Adipose tissue (tissue), 3 donors: Measurements from ENCODE around the gene PTPRT. TPM values are rescaled to one million over a fixed set of nuclear protein-coding genes. Genes with fewer than 3 reads are reported as not detected.

Experiments used
- H3K27ac ChIP-seq: one replicate; pipeline ENCODE4 v1.5.1; 2013; ENCODE audit warnings: low read depth, low read length
- WGBS, 3 donors: extraction: QIAGEN DNeasy Blood & Tissue Kit; methylation state at CpG; one replicate each; pipeline ENCODE4 v1.1.7; 2013; 5-methylcytosine and 5-hydroxymethylcytosine counted together
- polyA plus RNA-seq, 3 donors: library from polyadenylated mRNA; stranded (reverse); fragments of 200-250 nt; gene quantifications; one replicate each; pipeline ENCODE4 v1.2.3, GENCODE V29; 2013
- donor health status: healthy with polysubstance abuse.
- donor health status: Bipolar disorder and iron deficiency.
- donor health status: healthy.

PTPRT gene
- polyA plus RNA-seq, result under 1 TPM; 0.04 to 0.30 (median 0.11) TPM

DNA sequence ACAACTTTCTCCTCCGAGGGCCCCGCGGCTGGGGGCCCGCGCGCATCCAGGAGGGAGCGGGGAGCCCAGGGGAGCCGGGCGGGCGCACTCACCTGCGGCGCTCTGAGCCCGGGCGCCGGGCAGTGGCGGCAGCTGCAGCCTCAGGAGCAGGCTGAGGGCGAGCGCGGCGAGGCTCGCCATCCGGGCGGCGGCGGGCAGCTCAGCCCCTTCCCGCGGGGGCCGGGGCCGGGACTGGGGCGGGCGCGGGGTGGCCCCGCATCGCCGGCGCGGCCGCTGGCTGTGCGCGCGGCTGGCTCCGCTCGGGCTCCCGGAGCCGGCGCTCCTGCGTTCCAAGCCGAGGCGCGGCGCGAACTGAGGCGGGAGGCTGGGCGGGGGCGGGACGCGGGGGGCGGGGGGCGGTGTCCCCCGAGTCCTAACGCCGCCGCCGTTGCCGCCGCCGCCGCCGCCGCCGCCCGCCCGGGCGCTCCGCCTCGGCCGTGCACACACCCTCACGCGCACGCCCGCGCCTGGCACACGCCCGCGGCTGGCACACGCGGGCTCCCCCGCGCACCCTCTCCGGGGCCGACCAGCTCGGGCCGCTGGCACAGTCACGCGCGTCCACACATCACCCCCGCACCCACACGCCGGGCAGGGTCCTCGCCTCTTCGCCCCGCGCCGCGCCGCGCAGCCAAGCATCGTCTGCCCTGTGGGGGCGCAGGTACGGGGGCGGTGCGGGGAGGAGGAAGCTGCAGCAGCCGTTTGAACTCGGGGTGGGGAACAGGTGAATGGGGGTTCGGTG, at the start of gene PTPRT:
Gene PTPRT, minus strand, starts transcription at position 353 of the 778 bp plus-strand sequence. Its CDS starts 173 bp downstream, at position 180.
- H3K27ac ChIP-seq, result no peak within 1 kb of the TSS
- WGBS, 3 donors, result 1 to 3% (median 1%) methylated on average over 41 to 114 of the region's 115 CpGs

DNA sequence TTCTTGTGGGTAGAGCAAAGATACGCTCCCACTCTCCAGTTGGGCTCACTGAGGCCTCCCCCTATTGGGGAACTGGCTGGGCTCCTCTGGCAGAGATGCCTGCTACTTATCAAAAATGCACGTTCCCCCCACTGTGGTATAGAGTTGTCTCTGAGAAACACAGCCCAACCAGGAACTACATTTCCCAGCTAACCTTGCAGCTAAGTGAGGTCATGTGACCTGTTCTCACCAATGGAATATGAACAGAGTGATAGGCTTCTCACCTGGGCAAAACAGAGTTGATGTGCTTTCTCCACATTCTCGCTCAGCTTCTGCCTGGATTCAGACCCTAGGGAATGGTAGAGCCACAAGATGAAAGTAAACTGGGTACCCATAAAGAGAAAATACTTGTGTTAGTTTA, 49.1 kb upstream of the PTPRT start:
- WGBS, 3 donors, result 66 to 74% (median 73%) methylated on average over 3 of the region's 3 CpGs
- H3K27ac ChIP-seq, result no peak overlapping the region

DNA sequence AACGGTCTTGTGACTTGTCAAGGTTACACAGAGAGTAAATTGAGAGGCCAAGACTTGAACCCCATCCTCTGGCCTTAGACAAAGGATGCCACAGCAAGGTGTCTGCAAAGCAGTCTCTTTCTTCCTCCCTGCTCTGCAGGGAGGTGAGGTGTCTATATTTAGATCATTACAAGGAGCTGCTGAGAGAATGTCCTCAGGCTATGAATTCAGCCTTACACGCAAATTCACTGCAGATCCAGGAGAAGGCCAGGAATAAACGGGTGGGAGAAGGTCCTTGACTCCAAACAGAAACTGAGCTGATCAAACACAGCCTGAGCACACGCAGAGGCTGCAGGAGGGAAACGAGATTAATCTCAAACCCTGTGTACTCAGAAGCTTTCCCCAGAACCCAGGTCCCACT, 48.6 kb upstream of the PTPRT start:
- no peak overlapping the region for H3K27ac ChIP-seq
- WGBS, 3 donors, result 24 to 53% (median 50%) methylated on average over 5 of the region's 5 CpGs

DNA sequence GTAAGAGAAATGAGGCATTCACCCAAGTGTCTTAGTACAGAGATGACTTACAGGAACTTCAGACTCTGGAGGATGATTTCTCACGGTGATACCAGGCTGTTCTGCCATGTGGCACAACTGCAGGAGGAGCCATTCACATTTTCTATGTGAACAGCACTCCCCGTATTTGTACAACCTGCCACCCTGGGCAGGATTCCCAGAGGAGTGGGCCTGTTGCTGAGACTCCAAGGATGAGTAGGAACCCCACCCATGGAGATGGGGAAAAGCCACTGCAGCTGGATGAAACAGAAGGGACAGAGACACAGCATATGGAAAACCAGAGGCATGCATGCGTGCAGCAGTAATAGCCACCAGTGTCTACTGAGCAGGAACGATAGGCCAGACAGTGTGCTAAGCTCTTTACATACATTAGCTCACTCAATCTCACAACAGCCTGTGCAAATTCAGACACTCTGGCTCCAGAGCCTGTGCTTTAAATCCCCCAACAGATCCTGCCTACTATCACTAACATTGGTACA, 48.0 kb upstream of the PTPRT start:
- no peak overlapping the region for H3K27ac ChIP-seq
- WGBS, 3 donors, result 77 to 83% (median 82%) methylated on average over 4 of the region's 4 CpGs

DNA sequence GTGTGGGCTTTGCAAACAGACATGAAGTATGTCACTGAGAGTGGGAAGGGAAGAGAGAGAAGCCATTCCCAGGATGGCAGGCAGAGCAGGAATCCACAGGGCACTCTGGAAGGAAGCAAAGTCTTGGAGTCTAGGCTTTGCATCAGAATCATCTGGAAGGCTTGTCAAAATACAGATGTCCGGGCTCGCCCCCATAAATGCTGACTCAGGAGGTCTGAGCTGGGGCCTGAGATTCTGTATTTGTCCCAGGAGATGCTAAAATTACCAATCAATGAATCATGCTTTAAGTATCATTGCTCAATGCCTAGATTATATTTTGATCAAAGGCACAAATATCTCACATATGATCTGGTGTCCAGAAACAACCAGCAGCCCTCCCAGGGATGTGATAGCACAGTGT, 46.3 kb upstream of the PTPRT start:
- H3K27ac ChIP-seq, result no peak overlapping the region
- WGBS, 3 donors, result 50 to 77% (median 70%) methylated on average over 2 of the region's 2 CpGs

DNA sequence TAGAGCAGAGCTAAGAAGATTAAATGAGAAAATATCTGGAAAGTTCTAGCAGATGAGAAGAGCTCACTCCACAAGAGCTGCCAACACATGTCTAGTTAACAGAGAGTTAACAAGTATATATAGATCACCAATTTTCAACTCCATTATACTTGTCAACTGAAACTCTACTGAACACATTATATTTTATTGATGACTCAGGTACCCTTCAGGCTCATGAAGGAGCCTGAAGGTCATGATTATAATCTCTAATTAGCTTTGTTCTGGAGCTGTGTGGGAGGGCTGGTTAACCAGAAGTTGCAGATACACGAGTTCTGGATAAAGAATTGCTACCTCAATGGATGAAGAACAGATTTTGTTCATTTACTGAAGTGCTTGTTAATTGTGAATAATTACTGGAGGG, 42.1 kb upstream of the PTPRT start:
- WGBS, 3 donors, result 28 to 54% (median 46%) methylated on average over 1 of the region's 1 CpG

DNA sequence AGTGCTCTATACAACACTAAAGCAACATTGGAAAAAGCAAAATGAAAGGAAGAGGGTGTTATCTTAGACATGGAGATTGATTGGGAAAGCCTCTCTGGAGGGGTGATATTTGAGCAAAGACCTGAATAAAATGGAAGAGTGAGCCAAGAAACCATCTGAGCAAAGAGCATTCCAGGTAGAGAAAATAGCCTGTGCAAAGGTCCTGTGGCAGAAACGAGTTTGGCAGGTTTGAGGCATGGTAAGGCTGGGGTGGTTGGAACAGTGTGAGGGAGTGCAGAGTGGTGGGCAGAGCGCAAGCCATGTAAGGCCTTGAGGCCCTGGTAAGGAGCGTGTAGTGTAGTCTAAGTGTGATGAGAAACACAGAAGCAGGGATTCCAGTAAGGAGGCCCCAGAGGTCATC, 40.0 kb upstream of the PTPRT start:
- 71 to 83% (median 79%) methylated on average over 3 of the region's 3 CpGs for WGBS, 3 donors
- no peak overlapping the region for H3K27ac ChIP-seq

More for the DNA sequence above, 42.1 kb upstream of the PTPRT start:
- H3K27ac ChIP-seq, result no peak overlapping the region

DNA sequence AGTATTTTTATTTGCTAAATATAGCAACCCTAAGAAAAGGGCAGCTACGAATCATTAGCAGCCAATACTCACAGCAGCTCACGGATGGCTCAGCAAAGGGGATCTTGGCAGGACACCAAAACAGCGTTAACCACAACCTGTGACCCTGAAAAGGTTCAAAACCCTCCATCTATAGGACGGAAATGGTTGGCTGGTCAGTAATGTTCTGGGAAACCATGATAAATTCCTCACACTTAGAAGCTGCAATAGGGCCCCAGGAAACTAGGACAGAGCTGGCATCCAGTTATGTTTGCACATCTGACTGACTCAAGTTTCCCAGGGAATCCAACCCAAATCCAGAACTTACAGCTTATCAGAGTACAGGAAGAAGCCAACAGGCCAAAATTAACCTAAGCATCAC, 30.9 kb upstream of the PTPRT start:
- H3K27ac ChIP-seq, result no peak overlapping the region
- 20 to 25% (median 23%) methylated on average over 4 of the region's 4 CpGs for WGBS, 3 donors

DNA sequence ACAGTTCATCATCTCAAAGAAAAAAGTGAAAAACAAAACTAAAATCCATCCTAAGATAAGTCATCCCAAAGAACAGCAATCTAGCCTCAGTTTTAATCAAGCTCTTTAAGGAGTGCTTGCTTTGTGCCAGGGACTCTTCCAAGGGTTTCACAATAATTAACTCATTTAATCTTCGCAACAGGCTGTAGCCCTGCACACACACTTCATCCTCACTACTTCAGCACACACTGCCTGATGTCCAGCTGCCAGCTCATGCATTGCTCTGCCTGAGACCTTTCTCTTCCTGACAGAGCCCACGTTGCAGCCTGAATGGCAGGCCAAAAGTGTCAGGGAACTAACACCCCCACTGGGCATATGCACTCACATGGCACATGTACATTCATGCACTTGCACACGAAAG, 21.2 kb upstream of the PTPRT start:
- no peak overlapping the region for H3K27ac ChIP-seq

DNA sequence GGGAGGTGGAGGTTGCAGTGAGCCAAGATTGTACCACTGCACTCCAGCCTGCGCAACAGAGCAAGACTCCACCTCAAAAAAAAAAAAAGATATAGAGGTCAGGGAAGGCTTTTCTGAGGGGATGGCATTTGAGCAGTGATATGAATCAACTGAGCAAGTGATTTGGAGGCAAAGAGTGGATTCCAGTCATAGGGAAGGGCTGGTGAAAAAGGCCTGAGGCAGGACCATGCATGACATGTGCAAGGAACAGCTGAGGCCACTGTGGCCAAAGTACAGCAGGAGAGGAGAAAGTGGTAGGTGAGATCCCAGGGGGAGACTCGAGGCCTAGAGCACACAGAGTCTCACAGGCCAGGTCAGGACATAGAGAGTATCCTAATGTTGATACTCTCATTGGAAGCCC, 20.1 kb upstream of the PTPRT start:
- no peak overlapping the region for H3K27ac ChIP-seq
- 76 to 82% (median 79%) methylated on average over 2 of the region's 2 CpGs for WGBS, 3 donors

More for the DNA sequence above, 21.2 kb upstream of the PTPRT start:
- WGBS, 3 donors, result 50 to 67% (median 60%) methylated on average over 3 of the region's 3 CpGs

DNA sequence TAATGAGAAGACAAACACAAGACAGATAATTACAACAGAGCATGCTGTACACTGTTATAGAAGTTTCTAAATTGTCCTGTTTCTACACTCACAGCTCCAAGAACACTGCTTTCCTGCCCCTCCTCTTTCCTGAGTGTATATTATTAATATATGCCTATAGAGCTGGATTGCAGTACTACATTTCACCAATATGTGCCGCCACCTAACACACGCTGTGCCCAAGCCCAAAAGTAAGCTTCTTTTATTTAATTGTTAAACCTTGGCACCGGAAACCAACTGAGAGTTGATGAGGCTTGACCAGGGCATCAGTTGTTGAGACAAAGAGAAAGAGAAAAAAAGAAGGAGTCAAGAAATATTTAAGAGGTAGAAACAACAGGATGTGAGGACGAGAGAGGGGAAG, 16.0 kb upstream of the PTPRT start:
- WGBS, 3 donors, result 79 to 83% (median 80%) methylated on average over 4 of the region's 4 CpGs
- no peak overlapping the region for H3K27ac ChIP-seq

DNA sequence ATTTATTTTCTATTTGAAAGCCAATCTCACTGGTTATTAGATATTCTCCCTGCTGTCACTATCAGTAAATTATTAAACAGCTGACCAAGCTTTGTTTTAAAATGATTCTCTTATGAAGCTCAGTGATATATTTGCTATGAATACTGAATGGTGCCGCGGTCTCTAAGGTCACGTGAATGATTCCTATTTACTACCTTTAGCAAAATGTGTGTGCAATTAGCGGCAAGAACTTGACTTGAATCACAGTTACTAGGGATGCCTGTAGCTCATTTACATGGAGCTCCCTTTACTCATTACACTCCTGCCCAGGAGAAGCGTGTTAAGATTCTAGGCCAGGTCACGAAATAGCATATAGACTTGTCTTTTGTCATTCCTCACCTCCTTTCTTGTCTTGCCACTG, 12.4 kb upstream of the PTPRT start:
- 55 to 90% (median 85%) methylated on average over 6 of the region's 6 CpGs for WGBS, 3 donors
- H3K27ac ChIP-seq, result no peak overlapping the region

DNA sequence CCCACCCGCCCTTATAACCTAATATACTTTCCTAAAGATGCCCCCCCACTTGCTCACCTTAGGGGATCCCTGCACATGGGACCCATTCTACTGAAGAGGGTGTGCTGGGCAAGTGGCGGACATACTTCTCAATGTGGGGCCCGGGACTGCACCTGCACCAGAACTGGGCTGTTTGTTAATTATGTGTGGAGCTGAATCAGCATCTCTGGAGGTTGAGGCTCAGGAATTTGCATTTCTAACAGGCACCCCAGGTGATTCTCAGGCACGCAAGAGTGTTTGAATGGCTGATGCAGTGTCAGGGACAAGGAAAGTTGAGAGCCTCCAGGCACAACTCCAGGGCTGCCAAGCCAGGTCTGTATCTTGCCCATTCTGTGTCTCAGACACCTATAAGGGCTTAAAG, 8.9 kb upstream of the PTPRT start:
- H3K27ac ChIP-seq, result no peak overlapping the region
- 54 to 64% (median 63%) methylated on average over 4 of the region's 4 CpGs for WGBS, 3 donors

DNA sequence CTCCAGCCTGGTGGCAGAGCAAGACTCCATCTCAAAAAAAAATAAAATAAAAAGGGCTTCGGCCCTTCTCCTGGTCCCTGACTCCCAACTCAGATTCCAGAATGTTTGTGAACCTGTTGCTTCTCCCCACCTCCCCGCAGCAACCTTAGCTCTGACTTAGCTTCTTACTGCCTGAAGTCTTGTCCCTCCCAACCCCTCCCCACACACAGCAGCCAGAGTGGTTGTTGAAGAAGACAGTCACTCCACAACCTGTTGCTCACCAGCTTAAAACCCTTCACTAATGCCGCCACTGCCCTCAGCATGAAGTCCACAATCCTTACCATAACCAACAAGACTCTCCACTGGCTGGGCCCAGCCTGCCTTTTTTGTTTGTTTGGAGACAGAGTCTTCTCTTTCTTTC, 6.5 kb upstream of the PTPRT start:
- H3K27ac ChIP-seq, result no peak overlapping the region
- WGBS, 3 donors, result 88 to 94% (median 89%) methylated on average over 3 of the region's 3 CpGs

DNA sequence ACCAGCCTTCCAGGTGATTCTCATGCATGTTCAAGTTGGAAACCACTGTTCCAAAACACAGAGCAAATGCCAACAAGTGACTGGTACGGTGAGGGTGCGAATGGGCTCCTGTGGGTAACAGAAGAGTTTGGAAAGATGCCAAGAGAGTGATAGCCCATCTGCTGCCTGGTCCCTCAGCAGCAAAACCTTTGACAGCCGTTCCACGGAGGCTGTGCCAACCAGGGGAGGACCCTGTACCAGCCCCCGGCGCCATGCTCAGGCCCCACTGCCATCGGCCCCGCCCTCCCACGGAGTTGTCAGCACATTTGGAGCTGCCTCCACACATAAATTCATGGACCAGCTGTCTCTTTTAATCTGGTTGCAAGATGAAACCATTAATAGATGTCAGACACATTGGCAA, 4.4 kb upstream of the PTPRT start:
- H3K27ac ChIP-seq, result no peak overlapping the region
- WGBS, 3 donors, result 79 to 90% (median 87%) methylated on average over 9 of the region's 9 CpGs

DNA sequence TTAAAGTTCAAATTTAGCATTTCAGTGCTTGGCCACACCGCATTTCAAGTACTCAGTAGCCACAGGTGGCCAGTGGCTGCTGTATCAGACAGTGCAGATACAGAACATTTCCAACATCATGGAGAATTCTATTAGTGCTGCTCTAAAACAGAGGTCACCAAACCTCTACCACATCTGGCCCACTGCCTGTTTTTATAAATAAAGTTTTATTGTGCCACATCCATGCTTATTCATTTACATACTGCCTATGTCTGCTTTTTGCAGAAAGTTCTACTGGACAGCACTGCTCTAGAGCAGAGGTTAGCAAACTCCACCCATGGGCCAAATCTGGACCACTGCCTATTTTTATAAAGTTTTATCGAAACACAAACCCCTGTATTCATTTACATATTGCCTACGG, 3.7 kb upstream of the PTPRT start:
- 80 to 83% (median 81%) methylated on average over 3 of the region's 3 CpGs for WGBS, 3 donors
- no peak overlapping the region for H3K27ac ChIP-seq

DNA sequence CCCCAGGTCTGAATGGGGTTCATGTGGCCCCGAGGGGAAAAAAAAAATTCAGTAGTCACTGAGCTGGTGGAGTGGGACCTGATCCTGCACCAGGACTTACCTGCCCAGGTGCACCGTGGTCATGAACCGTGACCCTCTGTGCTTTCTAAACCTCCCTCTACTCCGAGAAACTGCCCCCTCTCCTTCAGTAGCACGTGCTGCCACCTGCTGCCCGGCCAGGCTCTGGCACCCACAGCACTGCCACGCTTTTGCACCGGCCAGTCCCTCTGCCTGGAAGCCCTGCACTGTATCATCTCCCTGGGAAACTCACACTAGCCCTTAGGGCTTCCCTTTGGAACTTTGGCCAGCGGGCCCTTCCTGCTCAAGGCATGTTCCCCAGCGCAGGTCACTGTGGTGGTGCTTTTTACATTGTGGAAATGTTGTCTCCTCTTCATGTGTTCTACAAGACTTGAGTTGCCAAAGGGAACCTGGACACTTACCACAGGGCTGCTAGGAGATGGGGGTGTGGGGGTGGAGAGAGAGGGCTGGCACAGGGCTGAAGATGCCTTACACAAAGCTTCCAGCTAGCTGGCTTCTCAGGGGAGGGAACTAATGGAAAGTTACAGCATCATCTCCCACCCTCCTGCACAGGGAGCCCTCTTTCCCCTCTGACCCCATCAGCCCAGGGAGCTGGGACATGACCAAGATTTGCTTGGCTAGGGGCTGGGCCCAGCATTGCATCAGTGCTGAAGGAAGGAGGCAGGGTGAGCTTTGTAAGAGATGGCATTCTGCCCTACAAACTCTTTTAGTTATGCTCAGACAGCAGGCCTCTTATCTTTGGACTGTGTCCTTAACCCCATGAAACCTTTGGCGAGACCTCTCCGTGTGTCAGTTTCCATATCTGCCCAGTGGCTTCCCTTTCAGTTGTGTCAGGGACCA, 2.5 kb upstream of the PTPRT start:
- WGBS, 3 donors, result 20 to 30% (median 21%) methylated on average over 12 of the region's 12 CpGs
- no peak overlapping the region for H3K27ac ChIP-seq

DNA sequence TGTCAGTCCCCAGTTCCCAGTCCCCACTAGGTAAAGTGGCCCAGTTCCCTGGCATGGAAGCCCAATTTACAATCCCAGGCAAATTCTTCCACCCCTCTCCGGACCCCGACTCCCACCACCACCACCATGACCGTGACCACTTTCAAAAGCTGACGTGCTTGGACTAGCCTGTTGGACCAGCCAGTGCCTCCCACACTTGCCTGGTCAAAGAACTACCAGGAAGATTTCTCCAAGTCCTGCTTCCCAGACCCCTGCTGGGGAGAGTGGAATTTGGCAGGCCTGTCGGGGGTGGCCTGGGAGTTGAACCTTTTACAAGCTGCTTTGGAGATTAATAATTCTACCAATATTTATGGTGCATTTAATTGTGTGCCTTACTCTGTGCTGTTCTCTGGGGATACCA, 1.4 kb upstream of the PTPRT start:
- 62 to 67% (median 63%) methylated on average over 5 of the region's 5 CpGs for WGBS, 3 donors

DNA sequence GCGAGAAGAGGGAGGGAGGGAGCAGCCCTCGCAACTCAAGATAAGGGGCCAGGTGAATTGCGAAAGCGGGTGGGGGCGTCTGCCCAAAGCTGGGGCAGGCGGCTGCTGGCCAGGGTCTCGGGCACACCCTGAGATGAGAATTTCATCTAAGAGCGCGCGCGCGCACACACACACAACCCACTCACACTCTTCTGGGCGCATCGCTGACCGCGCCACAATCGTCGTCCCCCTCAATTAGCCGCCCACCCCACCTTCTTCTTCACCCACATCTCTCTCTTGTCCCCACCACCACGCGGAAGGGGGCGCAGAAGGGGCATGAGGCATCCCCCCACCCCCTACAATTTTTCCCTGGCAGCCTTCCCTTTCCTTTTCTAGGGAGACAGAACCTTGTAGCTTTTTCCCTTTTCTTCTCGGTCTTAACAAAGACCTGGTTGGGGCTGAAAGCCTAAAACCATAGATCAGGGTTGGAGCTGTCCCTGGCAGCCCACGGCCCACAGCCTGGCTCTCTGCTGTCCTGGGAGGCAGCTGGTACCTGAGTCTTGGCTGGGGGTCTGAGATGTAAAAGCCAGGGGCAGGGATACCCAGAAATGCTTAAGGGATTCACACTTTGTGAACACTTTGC, 737 bp upstream of the PTPRT start:
- 3 to 10% (median 6%) methylated on average over 24 of the region's 24 CpGs for WGBS, 3 donors
- no peak overlapping the region for H3K27ac ChIP-seq

More for the DNA sequence above, 1.4 kb upstream of the PTPRT start:
- H3K27ac ChIP-seq, result no peak overlapping the region
